22Rv1 (cell line): ENCODE data around the gene ALDH9A1.

Experiments
- ZFX ChIP-seq: fragments of 450-650 bp; IDR thresholded peaks from 2 replicates; pipeline ENCODE4 v1.6.1; 2017; ENCODE audit warnings: antibody characterized with exemption, borderline replicate concordance
- TF ChIP-seq, protein P1 (sequence below): fragments of 450-650 bp; IDR thresholded peaks from 2 replicates; pipeline ENCODE4 v1.5.1; 2017; ENCODE audit warnings: mild to moderate bottlenecking

DNA sequence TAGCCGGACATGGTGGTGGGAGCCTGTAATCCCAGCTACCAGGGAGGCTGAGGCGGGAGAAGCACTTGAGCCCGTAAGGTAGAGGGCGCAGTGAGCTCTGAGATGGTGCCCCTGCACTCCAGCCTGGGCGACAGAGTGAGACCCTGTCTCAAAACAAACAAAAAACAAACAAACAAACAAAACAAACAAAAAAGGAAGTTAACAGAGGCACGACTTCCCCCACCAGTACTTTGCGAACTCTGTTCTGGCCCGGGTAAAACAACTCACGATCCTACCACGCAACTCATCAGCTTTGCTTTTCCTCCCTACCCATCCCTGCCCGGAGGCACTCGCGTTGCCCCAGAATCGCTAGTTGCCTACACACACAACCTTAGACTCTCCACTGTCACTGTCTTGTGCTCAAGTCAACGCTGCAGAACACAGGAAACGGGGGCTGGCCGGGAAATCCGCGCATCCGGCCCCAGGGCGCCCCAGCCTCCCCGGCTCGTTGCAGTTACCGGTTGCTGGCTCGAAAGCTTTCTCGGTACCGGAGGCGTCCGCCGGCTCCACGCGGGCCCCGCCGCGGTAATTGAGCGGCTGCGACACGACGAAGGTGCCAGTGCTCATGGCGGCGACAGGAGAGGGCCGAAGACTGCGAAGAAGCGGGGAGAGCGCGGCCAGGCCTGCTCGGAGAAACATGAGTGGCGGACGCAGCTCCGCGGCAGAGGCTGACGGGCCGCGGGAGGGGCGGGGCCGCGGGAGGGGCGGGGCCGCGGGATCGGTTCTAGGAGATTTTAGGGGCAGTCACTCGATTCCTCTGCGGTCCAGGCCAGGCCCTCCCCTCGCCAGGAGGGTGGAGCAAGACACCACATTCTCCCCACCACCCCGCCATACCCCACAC lies at the start of gene ALDH9A1:
- TF ChIP-seq, protein P1, sequence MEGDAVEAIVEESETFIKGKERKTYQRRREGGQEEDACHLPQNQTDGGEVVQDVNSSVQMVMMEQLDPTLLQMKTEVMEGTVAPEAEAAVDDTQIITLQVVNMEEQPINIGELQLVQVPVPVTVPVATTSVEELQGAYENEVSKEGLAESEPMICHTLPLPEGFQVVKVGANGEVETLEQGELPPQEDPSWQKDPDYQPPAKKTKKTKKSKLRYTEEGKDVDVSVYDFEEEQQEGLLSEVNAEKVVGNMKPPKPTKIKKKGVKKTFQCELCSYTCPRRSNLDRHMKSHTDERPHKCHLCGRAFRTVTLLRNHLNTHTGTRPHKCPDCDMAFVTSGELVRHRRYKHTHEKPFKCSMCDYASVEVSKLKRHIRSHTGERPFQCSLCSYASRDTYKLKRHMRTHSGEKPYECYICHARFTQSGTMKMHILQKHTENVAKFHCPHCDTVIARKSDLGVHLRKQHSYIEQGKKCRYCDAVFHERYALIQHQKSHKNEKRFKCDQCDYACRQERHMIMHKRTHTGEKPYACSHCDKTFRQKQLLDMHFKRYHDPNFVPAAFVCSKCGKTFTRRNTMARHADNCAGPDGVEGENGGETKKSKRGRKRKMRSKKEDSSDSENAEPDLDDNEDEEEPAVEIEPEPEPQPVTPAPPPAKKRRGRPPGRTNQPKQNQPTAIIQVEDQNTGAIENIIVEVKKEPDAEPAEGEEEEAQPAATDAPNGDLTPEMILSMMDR = peak; percentile 85
- no peak for TF ChIP-seq ZFX
